Measurements from ENCODE around the gene TAOK2.
"Not testable (repeated sequence)": the region's sequence is repeated elsewhere in the genome, so short reads cannot be mapped to it uniquely, and the experiment has no call there.

Gene TAOK2

GRCh38 chr16:29973384-29974246, at the start of gene TAOK2:
TAOK2 (plus strand) TSS chr16:29973868; CDS start chr16:29977773, 3,905 bp downstream.
- DNase-seq, result peak; percentile 99

- no peak for DNase-seq
Measured at GRCh38 chr16:29925105-29925756, 48.4 kb upstream of the TAOK2 start.

GRCh38 chr16:29925781-29926710, 47.6 kb upstream of the TAOK2 start, which contains the start of gene KCTD13:
KCTD13 (minus strand) TSS chr16:29926226; CDS start chr16:29926033, 193 bp downstream.
- DNase-seq, result peak; percentile 79

GRCh38 chr16:29926711-29927052, 47.0 kb upstream of the TAOK2 start:
- peak; percentile 26 for DNase-seq

- DNase-seq, result no peak
Measured at GRCh38 chr16:29927070-29927905, 46.4 kb upstream of the TAOK2 start.

GRCh38 chr16:29931750-29932149, 41.9 kb upstream of the TAOK2 start:
- not testable (repeated sequence) for DNase-seq

- no peak for DNase-seq
Measured at GRCh38 chr16:29940656-29941055, 33.0 kb upstream of the TAOK2 start.

- peak; percentile 99 for DNase-seq
Measured at GRCh38 chr16:29943846-29944799, 29.5 kb upstream of the TAOK2 start.

GRCh38 chr16:29947897-29948296, 25.8 kb upstream of the TAOK2 start:
- no peak for DNase-seq

GRCh38 chr16:29950806-29951461, 22.7 kb upstream of the TAOK2 start:
- no peak for DNase-seq

- DNase-seq, result no peak
Measured at GRCh38 chr16:29951625-29952365, 21.9 kb upstream of the TAOK2 start.

- no peak for DNase-seq
Measured at GRCh38 chr16:29958756-29959155, 14.9 kb upstream of the TAOK2 start.

GRCh38 chr16:29959293-29959692, 14.4 kb upstream of the TAOK2 start:
- no peak for DNase-seq

- not testable (repeated sequence) for DNase-seq
Measured at GRCh38 chr16:29959821-29960220, 13.8 kb upstream of the TAOK2 start.

GRCh38 chr16:29961127-29961478, 12.6 kb upstream of the TAOK2 start:
- DNase-seq, result no peak

GRCh38 chr16:29961479-29962343, 12.0 kb upstream of the TAOK2 start, which contains the start of gene TMEM219:
TMEM219 (plus strand) TSS chr16:29962079; CDS start chr16:29963144, 1,065 bp downstream.
- peak; percentile 78 for DNase-seq

GRCh38 chr16:29962344-29962994, 11.2 kb upstream of the TAOK2 start:
- peak; percentile 13 for DNase-seq
